HepG2 (cell line): ENCODE measurements around the gene MYL6B. TPM values are rescaled to one million over a fixed set of nuclear protein-coding genes. Genes with fewer than 3 reads are reported as not detected.

Experiments
- FOXC1 ChIP-seq: sonication (generic); formaldehyde crosslinking; IDR thresholded peaks from 2 replicates; pipeline ENCODE4 v1.8.0; 2022; ENCODE audit warnings: mild to moderate bottlenecking, missing genetic modification reagents, borderline replicate concordance
- GFI1 ChIP-seq: sonication (generic); formaldehyde crosslinking; IDR thresholded peaks from 2 replicates; pipeline ENCODE4 v1.5.0; 2020; ENCODE audit warnings: missing genetic modification reagents, mild to moderate bottlenecking, borderline replicate concordance
- GTF2F1 ChIP-seq: fragments of 150-350 bp; IDR thresholded peaks from 2 replicates; pipeline ENCODE4 v1.6.1; 2014; ENCODE audit warnings: low read length
- MAFG ChIP-seq: sonication (generic); formaldehyde crosslinking; IDR thresholded peaks from 2 replicates; pipeline ENCODE4 v1.5.1; 2020; ENCODE audit warnings: mild to moderate bottlenecking, missing genetic modification reagents
- PHB2 ChIP-seq: fragments of 450-650 bp; IDR thresholded peaks from 2 replicates; pipeline ENCODE4 v1.6.1; 2018; ENCODE audit not compliant: partially characterized antibody
- PHF8 ChIP-seq: sonication (generic); formaldehyde crosslinking; IDR thresholded peaks from 2 replicates; pipeline ENCODE4 v1.5.0; 2020; ENCODE audit warnings: missing genetic modification reagents
- POGZ ChIP-seq: sonication (generic); formaldehyde crosslinking; IDR thresholded peaks from 2 replicates; pipeline ENCODE4 v1.4.0; 2020; ENCODE audit warnings: mild to moderate bottlenecking, missing genetic modification reagents
- RBFOX2 ChIP-seq: fragments of 200-400 bp; formaldehyde crosslinking; IDR thresholded peaks from 2 replicates; pipeline ENCODE4 v1.6.1; 2017; ENCODE audit warnings: low read depth, mild to moderate bottlenecking, low read length
- ZNF670 ChIP-seq: sonication (generic); formaldehyde crosslinking; IDR thresholded peaks from 2 replicates; pipeline ENCODE4 v1.8.0; 2022; ENCODE audit warnings: mild to moderate bottlenecking, missing genetic modification reagents, borderline replicate concordance
- ZNF737 ChIP-seq: sonication (generic); formaldehyde crosslinking; IDR thresholded peaks from 2 replicates; pipeline ENCODE4 v1.5.0; 2020; ENCODE audit warnings: missing genetic modification reagents, mild to moderate bottlenecking, borderline replicate concordance
- polyA plus RNA-seq, 8 experiments: library from polyadenylated mRNA; depleted of rRNA in 3 of 8; stranded (reverse) in 7 of 8; unstranded in 1 of 8; fragments of >200 nt; fragmentation: Illumina TruSeq in 4 of 8; extraction: Trizol in 4 of 8; gene quantifications; 2 replicates each; pipeline versions ENCODE4 v1.2.1 to v1.2.3, GENCODE V29; 2011 to 2016; ENCODE audit warnings: low read depth in 4 of 8, missing spikeins in 1 of 8, mixed read lengths in 1 of 8; ENCODE audit not compliant: insufficient read depth in 1 of 8
- total RNA-seq, 5 experiments: library from RNA; depleted of rRNA; stranded (reverse); fragments of >200 nt; fragmentation: Illumina TruSeq; extraction: Trizol; gene quantifications; 2 replicates each; pipeline ENCODE4 v1.2.3, GENCODE V29; 2016; ENCODE audit warnings: low read depth in 1 of 5
- TF ChIP-seq, protein P1 (sequence below): sonication (generic); formaldehyde crosslinking; conservative IDR thresholded peaks from 2 replicates; pipeline ENCODE4 v1.8.0; 2022; ENCODE audit warnings: missing genetic modification reagents
- TF ChIP-seq, protein P2 (sequence below): sonication (generic); formaldehyde crosslinking; conservative IDR thresholded peaks from 2 replicates; pipeline ENCODE4 v1.4.0; 2020; ENCODE audit warnings: missing genetic modification reagents
- TF ChIP-seq, protein P3 (sequence below): sonication (generic); formaldehyde crosslinking; IDR thresholded peaks from 2 replicates; pipeline ENCODE4 v1.8.1; 2022; ENCODE audit warnings: mild to moderate bottlenecking, missing genetic modification reagents

MYL6B gene
- total and polyA plus RNA-seq, 2 of the 13 experiments (the other 11 are each of a cell fraction or from before 2014, with no cell fraction given): 75.7 to 88.7 TPM

DNA sequence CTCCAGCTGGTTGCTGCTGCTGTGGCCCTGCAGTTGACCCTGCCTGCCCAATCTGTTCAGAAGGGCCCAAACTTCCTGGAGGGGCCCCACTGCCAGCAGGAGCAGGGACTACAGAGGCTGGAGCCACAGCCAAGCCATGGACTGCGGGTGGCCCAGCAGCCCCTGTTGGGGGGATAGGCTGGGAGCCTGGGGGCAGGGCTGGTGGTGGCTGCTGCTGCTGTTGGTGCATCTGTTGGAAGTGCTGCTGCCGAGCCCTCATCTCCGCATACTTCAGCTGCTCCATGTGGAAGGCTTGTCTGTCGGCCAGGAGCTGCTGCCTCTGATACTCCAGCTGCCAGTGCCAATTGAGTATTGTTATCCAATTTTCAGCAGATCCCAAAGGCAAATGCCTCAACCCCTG lies 13.0 kb downstream of the MYL6B start (continued):
- TF ChIP-seq, protein P1, sequence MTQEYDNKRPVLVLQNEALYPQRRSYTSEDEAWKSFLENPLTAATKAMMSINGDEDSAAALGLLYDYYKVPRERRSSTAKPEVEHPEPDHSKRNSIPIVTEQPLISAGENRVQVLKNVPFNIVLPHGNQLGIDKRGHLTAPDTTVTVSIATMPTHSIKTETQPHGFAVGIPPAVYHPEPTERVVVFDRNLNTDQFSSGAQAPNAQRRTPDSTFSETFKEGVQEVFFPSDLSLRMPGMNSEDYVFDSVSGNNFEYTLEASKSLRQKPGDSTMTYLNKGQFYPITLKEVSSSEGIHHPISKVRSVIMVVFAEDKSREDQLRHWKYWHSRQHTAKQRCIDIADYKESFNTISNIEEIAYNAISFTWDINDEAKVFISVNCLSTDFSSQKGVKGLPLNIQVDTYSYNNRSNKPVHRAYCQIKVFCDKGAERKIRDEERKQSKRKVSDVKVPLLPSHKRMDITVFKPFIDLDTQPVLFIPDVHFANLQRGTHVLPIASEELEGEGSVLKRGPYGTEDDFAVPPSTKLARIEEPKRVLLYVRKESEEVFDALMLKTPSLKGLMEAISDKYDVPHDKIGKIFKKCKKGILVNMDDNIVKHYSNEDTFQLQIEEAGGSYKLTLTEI (CRISPR knock-in tag): no peak
- TF ChIP-seq MAFG: no peak
- TF ChIP-seq ZNF737: no peak
- TF ChIP-seq PHB2: no peak
- no peak for TF ChIP-seq ZNF670 (CRISPR knock-in tag)
- TF ChIP-seq PHF8 (CRISPR knock-in tag): no peak
- TF ChIP-seq, protein P2, sequence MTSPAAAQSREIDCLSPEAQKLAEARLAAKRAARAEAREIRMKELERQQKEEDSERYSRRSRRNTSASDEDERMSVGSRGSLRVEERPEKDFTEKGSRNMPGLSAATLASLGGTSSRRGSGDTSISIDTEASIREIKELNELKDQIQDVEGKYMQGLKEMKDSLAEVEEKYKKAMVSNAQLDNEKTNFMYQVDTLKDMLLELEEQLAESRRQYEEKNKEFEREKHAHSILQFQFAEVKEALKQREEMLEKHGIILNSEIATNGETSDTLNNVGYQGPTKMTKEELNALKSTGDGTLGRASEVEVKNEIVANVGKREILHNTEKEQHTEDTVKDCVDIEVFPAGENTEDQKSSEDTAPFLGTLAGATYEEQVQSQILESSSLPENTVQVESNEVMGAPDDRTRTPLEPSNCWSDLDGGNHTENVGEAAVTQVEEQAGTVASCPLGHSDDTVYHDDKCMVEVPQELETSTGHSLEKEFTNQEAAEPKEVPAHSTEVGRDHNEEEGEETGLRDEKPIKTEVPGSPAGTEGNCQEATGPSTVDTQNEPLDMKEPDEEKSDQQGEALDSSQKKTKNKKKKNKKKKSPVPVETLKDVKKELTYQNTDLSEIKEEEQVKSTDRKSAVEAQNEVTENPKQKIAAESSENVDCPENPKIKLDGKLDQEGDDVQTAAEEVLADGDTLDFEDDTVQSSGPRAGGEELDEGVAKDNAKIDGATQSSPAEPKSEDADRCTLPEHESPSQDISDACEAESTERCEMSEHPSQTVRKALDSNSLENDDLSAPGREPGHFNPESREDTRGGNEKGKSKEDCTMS (CRISPR knock-in tag): no peak
- 0 out of 2 replicates have a peak, but pooled peaks have one; percentile 24 for TF ChIP-seq RBFOX2
- TF ChIP-seq GFI1: no peak
- TF ChIP-seq, protein P3, sequence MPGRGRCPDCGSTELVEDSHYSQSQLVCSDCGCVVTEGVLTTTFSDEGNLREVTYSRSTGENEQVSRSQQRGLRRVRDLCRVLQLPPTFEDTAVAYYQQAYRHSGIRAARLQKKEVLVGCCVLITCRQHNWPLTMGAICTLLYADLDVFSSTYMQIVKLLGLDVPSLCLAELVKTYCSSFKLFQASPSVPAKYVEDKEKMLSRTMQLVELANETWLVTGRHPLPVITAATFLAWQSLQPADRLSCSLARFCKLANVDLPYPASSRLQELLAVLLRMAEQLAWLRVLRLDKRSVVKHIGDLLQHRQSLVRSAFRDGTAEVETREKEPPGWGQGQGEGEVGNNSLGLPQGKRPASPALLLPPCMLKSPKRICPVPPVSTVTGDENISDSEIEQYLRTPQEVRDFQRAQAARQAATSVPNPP (CRISPR knock-in tag): no peak
- no peak for TF ChIP-seq FOXC1
- no peak for TF ChIP-seq GTF2F1
- no peak for TF ChIP-seq POGZ (CRISPR knock-in tag)
